Activated T-cell treated with anti-CD3 and anti-CD28 coated beads for 48 hours (primary cell): ENCODE results near the gene AUTS2.

Experiments used
- DNase-seq: peaks from one replicate; pipeline ENCODE4 v3.0.0-alpha.2; 2020; ENCODE audit warnings: low read depth

Gene AUTS2

DNA sequence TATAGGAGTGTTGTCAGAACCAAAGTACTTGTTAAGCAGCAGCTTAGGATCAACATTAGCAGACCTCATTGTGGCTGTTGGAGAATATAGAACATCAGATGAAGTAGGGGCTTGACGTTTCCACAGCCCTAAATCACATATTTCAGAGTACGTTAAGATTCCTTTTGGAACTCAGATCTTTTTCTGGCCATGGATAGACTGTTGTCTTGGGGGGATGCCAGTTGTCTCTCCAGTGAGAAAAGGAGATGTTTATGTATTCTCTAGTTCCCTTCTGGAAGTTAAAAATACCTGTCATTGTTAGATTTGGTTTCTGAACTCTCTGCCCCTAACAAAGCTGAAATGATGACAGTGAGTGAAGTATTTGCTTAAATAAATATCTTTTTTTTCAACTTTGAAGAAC is 191.3 kb downstream of the AUTS2 start:
- no peak for DNase-seq

DNA sequence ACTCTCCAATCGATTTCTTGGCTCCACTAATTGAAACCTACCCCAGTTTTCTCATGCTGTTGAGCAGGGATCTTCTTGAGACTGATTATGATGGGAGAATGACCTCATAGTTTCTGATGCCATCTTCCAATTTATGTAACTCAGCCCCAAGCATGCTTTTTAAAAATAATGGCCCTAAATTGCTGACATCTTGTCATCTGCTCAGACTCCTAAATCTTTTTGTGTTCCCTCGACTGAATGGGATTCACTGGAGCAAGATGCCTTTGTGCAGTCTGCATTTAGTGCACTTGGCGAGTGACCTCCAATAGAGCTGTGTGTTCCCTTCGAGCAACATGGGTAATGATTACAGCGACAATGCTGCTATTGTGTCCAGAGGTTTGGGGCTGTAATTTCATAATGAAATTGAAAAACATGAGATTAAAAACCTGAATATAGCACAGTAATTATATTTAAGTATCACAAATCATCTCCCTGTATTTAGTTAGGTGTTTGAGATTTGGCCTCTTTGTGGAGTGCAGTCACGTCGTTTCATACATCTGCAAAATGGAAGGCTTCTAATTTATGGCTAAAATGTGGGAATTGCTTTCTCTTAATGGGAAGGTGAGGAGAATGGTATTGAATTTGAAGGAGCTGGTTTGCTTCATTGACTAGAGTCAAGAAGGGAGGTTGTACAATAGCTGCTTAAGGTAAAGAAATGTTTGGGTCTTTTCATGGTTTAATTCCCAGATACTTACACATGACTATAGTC is 192.9 kb downstream of the AUTS2 start:
- DNase-seq = no peak

DNA sequence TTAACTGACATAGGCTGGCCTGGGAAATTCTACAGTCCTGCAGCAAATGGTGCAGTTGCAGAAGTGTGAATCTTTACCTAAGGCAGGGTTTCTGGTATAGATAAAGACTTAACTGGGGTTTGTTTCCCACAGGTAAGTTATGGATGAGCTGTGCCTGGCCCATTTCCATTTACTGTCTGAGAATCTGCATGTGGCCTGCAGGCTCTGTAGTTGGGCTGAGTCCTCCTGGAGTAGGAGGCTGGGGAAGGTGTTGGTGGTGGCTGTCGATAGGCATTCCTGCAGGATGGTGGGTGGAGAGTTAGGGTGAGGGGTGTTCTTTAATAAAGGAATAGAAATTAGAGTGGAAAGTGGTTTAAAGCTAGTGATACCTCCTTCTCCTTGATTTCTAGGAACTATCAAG is 193.5 kb downstream of the AUTS2 start:
- no peak for DNase-seq

DNA sequence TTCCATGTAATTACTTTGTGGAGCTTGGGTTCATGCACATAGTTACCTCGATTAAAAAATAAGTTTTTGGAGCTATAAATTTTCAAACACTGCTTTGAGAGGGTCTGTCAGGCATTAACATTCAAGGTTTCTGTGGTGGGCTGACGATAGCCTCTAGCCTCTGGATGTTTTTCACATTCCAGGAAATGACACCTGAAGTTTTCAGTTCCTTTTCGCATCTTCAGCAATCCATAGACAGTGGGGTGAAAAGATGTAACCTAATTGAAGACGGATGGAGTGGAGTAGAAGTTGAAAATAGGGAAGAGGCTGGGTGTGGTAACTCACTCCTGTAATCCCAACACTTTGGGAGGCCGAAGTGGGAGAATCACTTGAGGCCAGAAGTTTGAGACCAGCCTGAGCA is 197.7 kb downstream of the AUTS2 start:
- no peak for DNase-seq

DNA sequence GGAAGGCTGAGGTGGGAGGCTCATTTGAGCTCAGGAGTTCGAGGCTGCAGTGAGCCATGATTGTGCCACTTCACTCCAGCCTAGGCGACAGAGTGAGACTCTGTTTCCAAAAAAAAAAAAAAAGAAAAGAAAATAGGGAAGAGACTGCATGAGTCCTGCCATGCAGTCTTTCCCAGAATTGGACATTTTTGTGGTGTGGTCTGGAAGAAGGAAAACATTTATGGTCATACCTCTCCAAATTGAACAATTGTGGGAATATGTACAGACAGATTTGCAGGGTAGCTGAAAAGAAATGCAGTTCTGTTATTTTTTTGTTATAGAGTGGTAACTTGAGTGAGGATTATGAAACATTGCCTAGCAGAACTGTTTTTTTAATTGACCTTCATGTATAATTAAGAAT is 198.1 kb downstream of the AUTS2 start:
- DNase-seq = no peak

DNA sequence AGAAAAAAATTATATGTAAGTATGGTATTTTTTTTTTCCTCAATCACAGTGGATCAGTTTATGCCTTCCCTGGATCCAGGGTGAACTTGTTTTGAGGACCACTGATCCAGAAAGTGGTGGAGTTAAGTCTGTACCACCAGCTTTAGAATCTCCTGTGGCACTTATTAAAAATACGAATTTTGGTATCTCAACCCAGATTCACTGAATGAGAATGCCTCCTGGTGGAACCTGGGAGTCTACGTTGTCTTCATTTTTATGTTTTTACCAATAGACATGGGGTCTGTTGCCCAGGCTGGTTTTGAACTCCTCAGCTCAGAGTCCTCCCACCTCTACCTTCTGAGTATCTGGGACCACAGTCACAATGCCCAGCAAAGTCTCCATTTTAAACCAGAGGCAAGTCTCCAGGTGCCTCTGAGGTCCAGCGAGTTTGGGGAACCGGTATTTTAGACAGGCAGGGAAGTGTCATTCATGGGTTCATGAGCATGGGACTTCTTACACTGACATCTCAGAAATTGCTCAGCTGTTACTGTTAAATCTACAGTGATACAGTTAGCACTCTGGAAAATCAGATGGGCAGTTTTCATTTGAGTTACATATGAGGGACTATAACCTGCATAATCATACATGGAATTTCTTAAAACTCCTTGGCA is 200.9 kb downstream of the AUTS2 start:
- no peak for DNase-seq

DNA sequence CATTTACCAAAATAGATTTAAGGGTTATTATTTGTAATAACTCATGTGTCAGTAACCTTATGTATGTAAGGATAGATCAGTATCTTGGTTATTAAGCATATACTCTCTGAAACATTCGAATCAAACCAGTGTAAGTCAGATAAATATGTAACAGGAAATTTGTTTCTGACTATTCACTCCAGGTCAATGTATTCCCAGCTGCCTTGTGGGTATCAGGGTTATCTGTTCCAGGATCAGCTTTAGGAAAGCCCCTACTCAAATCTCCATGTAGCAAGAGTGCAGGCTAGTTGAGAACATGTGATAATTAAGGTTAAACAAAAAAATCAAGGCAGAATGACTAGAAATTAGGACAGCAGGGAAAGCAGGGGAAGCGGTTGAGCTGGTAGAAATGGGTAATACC is 201.7 kb downstream of the AUTS2 start:
- no peak for DNase-seq

DNA sequence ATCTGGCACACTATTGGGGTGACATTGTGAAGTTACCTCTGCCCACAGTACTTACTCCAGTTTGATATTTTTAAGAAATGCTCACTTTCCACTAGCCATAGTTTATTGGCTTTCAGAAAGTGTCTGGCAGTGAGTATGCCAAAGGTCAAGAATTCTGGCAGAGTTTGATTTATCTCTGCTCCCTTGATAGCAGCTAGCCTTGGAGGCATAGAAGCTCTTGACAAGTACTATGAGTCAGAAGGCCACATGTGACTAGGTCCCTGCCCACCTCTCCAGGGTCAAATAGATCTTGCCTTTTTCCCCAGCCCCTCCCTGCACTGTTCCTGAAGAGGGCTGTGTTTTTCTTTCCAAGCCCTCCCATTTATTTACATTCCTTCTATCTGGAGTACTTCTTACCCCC is 202.2 kb downstream of the AUTS2 start:
- DNase-seq = no peak

DNA sequence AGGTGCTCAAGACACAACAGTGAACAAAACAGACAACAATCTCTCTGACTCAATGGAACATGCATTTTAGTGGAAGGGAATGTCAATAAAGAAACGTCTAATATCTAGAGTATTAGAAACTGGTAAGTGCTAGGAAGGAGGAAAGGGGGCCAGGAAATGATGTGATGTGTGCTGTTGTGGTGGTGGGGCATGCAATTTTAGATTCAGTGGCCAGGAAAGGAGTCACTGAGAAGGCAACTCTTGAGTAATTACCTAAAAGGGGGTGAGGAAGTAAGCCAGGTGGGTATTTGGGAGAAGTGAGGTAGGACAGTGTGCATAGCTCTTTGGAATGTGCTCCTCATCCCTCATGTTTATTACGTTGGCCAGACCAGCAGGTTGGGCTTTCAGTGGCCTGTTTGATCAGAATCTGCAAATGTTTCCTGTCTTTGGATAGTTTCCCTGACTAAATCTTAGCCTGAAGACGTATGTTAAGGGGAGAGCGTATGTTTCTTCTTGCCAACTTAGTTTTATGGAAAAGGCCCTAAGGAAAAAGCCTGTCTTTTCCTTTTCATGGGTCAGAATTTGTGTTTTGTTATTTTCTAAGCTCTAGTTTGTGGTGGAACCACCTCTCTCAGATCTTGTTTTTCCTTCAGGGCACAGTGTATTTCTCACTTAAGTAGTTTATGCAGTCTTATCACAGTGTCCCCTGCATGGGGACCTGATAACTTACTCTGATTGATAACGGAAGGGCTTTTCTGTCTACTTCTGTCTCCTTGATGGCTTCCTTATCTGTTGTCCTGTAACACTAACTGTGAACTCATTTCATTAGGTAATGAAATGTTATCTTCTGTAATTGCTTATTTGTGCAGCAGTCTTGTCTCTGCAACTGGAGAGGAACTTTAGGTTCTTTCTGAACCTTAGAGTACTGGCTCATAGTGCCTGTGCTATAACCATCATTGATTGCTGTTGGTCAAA is 203.7 kb downstream of the AUTS2 start:
- no peak for DNase-seq

DNA sequence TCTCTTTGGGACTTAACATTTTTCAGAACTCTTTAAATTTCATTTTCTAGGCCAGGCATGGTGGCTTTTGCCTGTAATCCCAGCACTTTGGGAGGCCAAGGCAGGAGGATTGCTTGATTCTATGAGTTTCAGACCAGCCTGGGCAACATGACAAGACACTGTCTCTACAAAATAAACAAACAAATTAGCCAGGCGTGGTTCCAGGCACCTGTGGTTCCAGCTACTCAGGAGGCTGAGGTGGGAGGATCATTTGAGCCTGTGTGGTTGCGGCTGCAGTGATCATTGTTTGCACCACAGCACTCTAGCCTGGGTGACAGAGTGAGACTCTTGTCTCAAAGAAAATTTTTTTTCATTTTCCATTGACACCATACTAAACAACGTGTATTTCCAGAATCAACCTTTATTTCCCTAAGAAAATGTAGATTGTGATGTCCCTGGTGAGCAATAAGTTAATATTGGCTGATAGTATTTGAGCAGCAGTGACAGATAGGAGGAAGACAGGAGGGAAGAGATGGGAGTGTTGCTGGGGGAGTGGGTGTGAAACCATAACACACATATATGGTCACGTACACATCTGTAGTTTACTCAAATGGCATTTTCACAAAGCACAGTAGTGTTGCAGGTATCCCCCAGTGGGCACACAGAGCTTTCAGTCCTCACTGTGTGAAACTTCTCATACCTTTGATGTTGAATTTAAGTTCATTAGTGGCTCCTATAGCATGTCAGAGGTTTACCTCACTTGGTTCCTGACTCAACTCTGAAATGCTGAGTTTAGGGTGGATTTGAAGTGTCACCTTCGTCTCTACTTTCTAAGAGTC is 205.6 kb downstream of the AUTS2 start:
- DNase-seq = no peak

DNA sequence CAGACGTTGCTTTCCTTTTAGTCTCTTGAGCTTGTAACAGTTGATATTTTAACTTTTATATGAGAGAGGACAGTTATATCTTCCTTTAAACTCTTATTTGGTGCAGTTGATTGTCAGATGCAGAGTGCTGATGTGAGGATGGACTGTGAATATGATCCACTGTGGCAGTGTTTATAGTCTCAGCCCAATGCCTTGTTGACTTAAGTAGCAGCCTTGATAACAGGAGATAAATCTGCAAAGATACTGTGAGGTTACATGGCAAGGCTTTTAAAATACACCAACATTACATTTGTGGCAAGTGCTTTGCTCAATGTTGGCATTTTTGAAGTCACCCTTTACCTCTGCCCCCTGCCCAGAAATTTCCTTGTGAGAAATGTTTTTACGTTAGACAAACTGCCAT is 206.7 kb downstream of the AUTS2 start:
- no peak for DNase-seq

DNA sequence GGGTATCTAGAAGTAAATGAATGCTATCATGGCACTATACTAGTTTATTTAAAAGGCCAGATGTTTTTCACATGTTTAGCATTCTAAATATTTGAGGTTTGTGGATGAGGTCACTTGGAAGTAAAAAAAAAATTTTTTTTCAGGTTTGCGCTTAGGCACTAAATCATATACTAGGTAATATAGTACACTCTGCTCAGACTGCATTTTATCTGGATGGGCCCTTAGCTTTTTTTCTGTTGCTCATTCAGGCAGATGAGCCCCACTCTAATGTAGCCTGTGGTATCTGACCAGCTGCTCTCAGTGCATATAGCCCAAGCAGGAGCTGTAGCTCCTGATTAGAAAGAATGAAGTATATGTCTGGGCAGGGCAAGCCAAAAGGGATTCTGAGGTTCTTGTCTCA is 210.1 kb downstream of the AUTS2 start:
- DNase-seq = no peak

DNA sequence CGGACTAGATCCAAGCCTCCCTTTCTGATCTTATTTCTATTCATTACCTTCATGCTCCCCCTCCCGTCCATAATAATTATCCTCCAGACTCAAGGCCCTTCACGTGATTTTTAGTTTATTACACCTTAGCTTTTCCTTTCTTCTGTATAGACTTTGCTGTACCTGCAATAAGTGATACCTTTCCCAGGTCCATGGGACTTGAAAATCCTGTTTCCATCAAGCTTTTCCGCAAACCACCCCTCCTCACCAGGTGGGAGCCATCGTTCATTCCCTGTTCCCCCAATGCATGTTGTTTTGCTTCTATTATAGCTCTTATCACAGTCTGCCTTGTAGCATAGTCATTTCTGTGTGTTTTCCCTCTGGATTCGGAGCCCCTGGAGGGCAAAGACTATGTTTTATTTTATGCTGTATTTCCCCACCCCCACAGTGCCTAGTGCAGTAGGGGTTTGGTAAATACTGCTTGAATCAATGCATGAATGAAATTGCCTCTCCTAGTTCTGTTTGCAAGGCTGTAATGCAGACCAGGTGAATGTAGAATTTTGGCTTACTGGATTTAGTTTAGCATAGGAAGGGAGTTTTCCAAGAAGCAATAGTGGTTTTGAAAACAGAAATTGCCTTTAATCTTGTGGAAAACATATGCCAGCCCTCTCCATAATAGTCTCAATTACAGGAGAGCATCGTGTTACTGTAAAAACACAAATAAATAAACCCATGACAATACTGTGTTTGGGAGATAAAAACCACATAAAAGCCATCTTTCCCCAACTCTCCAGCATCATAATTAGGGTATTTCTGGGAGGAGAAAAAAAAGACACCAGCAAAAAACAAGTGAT is 213.4 kb downstream of the AUTS2 start:
- no peak for DNase-seq

DNA sequence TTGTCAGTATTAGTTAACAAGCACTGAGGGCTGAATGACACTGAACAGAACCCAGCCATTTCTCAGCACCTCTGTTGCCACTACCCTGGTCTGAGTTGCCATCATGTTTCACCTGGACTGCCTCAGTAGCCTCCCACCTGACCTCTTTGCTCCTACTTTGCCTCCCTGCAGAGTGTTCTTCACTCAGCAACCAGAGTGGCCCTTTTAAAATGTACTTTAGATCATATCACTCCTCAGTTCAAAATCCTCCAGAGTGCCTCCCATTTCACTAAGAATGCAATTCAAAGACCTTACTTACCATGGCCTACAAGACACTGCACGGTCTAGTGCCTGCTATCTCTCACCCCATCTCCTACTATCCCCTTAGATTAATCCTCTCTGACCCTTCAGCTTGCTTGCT is 214.5 kb downstream of the AUTS2 start:
- no peak for DNase-seq

DNA sequence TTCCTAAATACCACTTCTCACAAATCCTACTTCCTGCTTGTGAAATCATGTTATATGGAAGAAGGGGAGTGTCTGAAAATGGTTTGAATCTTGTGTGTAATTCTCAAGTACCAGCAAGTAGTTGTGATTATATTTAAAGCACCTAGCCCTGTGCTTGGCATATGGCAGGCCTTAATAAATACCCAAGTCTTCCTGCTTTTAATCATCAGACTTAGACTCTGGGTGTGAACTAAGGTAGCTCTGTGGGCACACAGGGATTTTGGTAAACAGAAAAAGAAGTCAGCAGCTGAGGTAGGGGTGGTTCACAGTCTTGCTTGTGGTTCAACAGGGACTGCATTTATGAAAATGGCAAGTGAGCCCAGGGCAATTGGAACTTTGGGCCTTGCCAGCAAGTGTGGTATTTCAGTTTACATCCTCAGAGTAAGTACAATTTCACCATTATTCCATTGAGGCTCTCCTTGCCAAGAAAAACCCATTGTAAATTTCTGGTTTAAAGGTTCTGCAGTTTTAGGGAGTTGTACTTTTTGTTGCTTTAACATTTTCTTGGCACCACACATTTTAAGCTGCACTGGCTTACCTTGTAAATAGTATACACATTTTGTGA is 215.5 kb downstream of the AUTS2 start:
- DNase-seq = no peak

DNA sequence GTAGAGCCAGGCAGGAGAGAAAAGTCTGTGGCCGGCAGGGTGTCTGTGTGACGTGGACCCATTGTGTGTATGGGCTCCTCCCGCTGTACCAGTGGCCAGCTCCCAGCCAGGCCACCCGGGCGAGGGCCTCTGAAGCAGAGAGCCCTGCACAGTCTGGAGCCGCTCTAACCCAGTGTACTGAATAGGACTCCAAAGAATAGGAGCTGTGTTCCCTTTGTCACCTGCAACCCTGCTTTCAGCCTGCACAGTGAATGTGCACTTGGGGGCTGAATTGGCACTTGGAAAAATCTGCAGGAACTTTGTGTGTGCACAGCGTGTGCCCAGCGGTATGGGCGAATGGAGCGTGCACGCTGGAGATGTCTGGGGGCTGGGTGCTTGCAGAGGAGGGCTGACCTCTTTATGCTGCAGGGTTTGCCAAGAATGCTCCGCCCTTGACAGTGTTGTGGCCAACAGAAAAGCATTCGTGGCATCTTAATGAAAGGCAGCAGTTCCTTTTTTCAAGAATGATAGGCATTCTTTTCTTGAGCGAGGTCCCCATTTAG is 216.2 kb downstream of the AUTS2 start:
- DNase-seq = no peak

DNA sequence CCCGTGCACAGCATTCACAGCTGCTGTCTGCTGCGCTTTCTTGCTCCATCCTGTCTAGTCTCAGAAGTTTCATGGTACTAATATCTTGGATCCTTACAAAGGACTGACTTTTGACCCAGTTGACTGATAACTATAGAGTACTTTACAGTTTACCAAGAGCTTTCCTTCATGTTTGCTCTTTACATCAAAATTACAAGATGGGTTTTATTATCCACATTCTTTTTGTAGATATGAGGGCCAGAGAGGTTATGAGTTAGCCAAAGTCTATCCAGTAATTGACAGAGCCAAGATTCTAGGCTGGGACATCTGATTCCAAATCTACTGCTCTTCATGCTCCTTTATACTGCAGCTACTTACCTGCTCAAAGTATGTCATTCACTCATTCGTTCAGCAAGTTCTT is 218.2 kb downstream of the AUTS2 start:
- DNase-seq = no peak

DNA sequence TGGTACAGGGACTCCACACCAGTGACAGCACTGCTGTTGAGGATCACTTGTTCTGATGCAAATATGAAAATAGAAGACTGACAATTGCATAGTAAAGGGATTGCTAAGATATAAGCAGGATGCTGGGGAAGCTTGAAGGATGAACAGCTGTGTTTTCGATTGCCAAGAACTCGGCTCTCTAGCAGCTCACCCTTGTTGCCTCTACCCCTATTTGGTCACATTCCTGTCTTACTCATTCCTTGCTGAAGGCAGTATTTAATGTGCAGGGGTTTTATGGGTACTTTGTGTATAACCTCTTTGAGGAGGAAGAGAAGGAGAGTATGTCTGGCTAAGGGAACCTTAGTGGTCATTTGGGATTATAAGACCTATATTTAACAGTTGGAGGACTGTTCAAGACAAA is 218.8 kb downstream of the AUTS2 start:
- DNase-seq = no peak

DNA sequence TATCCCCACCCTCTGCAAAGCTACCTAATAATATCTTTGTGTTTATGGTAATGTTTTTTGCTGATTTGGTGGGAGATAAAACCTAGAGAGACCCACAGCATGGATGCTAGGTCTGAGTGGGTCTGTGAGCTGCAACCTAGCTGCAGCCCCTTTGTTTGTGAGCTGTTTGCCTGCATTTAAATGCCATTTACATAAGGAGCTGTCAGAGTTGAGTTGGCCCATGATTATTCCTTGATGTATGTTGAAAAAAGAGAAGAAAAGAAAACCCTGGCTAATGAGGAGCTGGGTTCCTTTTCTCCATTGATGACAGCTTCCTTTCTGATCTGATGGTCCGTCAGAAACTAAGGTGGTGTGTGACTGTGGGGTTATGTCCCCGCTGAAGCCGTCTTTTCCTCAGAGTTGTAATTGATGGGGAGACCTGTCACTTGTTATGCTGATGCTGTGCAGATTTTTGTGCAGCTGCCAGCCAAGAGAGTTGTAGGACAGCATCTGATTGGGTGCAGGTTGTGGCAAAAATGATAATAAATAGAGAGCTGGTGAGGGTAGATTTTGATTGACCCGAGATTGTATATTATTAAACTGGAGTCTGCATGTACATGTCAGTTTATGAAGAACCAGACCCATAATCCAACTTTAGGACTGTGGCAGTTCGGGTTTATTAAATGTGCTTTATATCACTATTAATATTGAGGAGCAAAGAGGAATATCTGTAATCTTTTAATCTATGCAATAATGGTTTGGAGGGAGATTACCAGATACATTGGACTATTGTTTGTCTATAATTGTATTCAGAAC is 219.8 kb downstream of the AUTS2 start:
- no peak for DNase-seq
